ENCODE results near the gene CLDN5. TPM values are rescaled to one million over a fixed set of nuclear protein-coding genes. Genes with fewer than 3 reads are reported as not detected.

CLDN5 gene
- total RNA-seq, 4 donors from 2014 or later = 67.6 to 367 (median 162) TPM

GRCh38 chr22:19546680-19547079 is 22.5 kb upstream of the CLDN5 start:
- TF ChIP-seq CTCF (IDR thresholded peaks at IDR 0.05) = no peak
- ATAC-seq (ENCODE audit: low FRiP score) (no peak), DNase-seq (ENCODE audit: low spot score) (no peak)

GRCh38 chr22:19545935-19546207 is 21.7 kb upstream of the CLDN5 start:
- ATAC-seq (ENCODE audit: low FRiP score) (no peak), DNase-seq (ENCODE audit: low spot score) (no peak)
- TF ChIP-seq CTCF (IDR thresholded peaks at IDR 0.05) = no peak

- ATAC-seq (ENCODE audit: low FRiP score) (peak; percentile 41), DNase-seq (ENCODE audit: low spot score) (no peak)
- TF ChIP-seq CTCF (IDR thresholded peaks at IDR 0.05) = no peak
These were observed 19.9 kb upstream of the CLDN5 start for GRCh38 chr22:19543970-19544708.

- no peak for TF ChIP-seq CTCF (IDR thresholded peaks at IDR 0.05)
- ATAC-seq (ENCODE audit: low FRiP score) = no peak
- no peak for DNase-seq (ENCODE audit: low spot score)
These were observed 16.2 kb upstream of the CLDN5 start for GRCh38 chr22:19540394-19540793.

GRCh38 chr22:19537941-19538488 is 13.8 kb upstream of the CLDN5 start:
- ATAC-seq (ENCODE audit: low FRiP score) = no peak
- TF ChIP-seq CTCF (IDR thresholded peaks at IDR 0.05) = no peak
- DNase-seq (ENCODE audit: low spot score) = no peak

- DNase-seq (ENCODE audit: low spot score) (no peak), ATAC-seq (ENCODE audit: low FRiP score) (no peak)
- no peak for TF ChIP-seq CTCF (IDR thresholded peaks at IDR 0.05)
These were observed 12.4 kb upstream of the CLDN5 start for GRCh38 chr22:19536564-19536963.

- no peak for TF ChIP-seq CTCF (IDR thresholded peaks at IDR 0.05)
- no peak for ATAC-seq (ENCODE audit: low FRiP score)
- DNase-seq (ENCODE audit: low spot score) = no peak
These were observed 10.8 kb upstream of the CLDN5 start for GRCh38 chr22:19535001-19535400.

All from omental fat pad (tissue), 4 donors.